Left cardiac atrium (tissue), 4 donors: ENCODE data around the gene PMIS2. TPM values are rescaled to one million over a fixed set of nuclear protein-coding genes. Genes with fewer than 3 reads are reported as not detected.
"Not testable (repeated sequence)": the region's sequence is repeated elsewhere in the genome, so short reads cannot be mapped to it uniquely, and the experiment has no call there.

Experiments
- ATAC-seq, 2 donors: fragments of 200-7000 bp; cut with Tn5 transposase; one replicate each; pipeline ENCODE4 v1.9.1; 2020; ENCODE audit warnings: mild to moderate bottlenecking in 2 of 2, moderate library complexity in 2 of 2
- DNase-seq: peaks from one replicate; pipeline ENCODE4 v3.0.0-alpha.2; 2020
- intact Hi-C, 2 donors: fragments of 100-400 bp; cut with DNase I; formaldehyde crosslinking; loops; one replicate each; pipeline versions ENCODE4 v1.14.1 to v1.15.1; 2022 to 2023
- total RNA-seq, 2 donors: library from RNA; stranded (reverse); fragmentation: NEBNext Ultra II Directional; extraction: Animal tissue kit (Norgen Biotek cat#: 25700); gene quantifications; one replicate each; pipeline ENCODE4 v1.2.1, GENCODE V29; 2021
- donor health status: DM: no; HTN: yes; CAD: no.
- donor health status: DM: no; HTN: yes; CAD: no; lungs with severe emphysema.
- donor health status: DM: yes; HTN: yes; CAD: no.
- donor health status: Dilated cardiomyopathy.

Gene PMIS2
- total RNA-seq, 2 donors from 2014 or later, result not detected

- intact Hi-C loops, result no loop called here
- DNase-seq (no peak), ATAC-seq (no peak)
These were observed 14.5 kb upstream of the PMIS2 start for GRCh38 chr19:35571406-35571965.

GRCh38 chr19:35577918-35578317 lies 8.1 kb upstream of the PMIS2 start:
- no peak for DNase-seq

GRCh38 chr19:35578707-35579106 lies 7.3 kb upstream of the PMIS2 start:
- intact Hi-C loops, result no loop called here
- no peak for DNase-seq
- ATAC-seq, result no peak

More at GRCh38 chr19:35577918-35578317, 8.1 kb upstream of the PMIS2 start:
- intact Hi-C loops, result no loop called here
- no peak for ATAC-seq

GRCh38 chr19:35582760-35583159 lies 3.2 kb upstream of the PMIS2 start:
- no peak for ATAC-seq
- intact Hi-C loops, result no loop called here

GRCh38 chr19:35587321-35587720 lies 1.3 kb downstream of the PMIS2 start:
- no peak for DNase-seq
- ATAC-seq, result no peak
- intact Hi-C loops, result no loop called here

More at GRCh38 chr19:35582760-35583159, 3.2 kb upstream of the PMIS2 start:
- no peak for DNase-seq

- intact Hi-C loops, result no loop called here
These were observed 4.9 kb downstream of the PMIS2 start for GRCh38 chr19:35590875-35591274.

GRCh38 chr19:35592226-35592625 lies 6.3 kb downstream of the PMIS2 start:
- ATAC-seq, result no peak
- intact Hi-C loops, result no loop called here

More at GRCh38 chr19:35590875-35591274, 4.9 kb downstream of the PMIS2 start:
- ATAC-seq (no peak), DNase-seq (no peak)

GRCh38 chr19:35595026-35595425 lies 9.1 kb downstream of the PMIS2 start:
- ATAC-seq, intact Hi-C loops, DNase-seq: not testable (repeated sequence)

More at GRCh38 chr19:35592226-35592625, 6.3 kb downstream of the PMIS2 start:
- no peak for DNase-seq

- ATAC-seq (no peak), DNase-seq (no peak)
- intact Hi-C loops, result no loop called here
These were observed 10.0 kb downstream of the PMIS2 start for GRCh38 chr19:35595928-35596327.

- DNase-seq (no peak), ATAC-seq (no peak)
- intact Hi-C loops, result no loop called here
These were observed 10.5 kb downstream of the PMIS2 start for GRCh38 chr19:35596366-35596999.

- DNase-seq, result no peak
- intact Hi-C loops, result no loop called here
- no peak for ATAC-seq
These were observed 16.0 kb downstream of the PMIS2 start for GRCh38 chr19:35601971-35602370.

GRCh38 chr19:35604436-35604835 lies 18.5 kb downstream of the PMIS2 start:
- ATAC-seq, intact Hi-C loops: not testable (repeated sequence)

GRCh38 chr19:35607170-35607569 lies 21.2 kb downstream of the PMIS2 start:
- ATAC-seq, DNase-seq, intact Hi-C loops: not testable (repeated sequence)

More at GRCh38 chr19:35604436-35604835, 18.5 kb downstream of the PMIS2 start:
- DNase-seq, result not testable (repeated sequence)

- intact Hi-C loops, result no loop called here
- ATAC-seq (no peak), DNase-seq (no peak)
These were observed 21.7 kb downstream of the PMIS2 start for GRCh38 chr19:35607661-35608060.

- no peak for DNase-seq
- no peak for ATAC-seq
- intact Hi-C loops, result no loop called here
These were observed 22.3 kb downstream of the PMIS2 start for GRCh38 chr19:35608251-35608650.

GRCh38 chr19:35609851-35610353 lies 23.9 kb downstream of the PMIS2 start:
- intact Hi-C loops, result loop anchor here in 1 of 2 donors (5.0 kb wide), 1 partner anchor 63 kb away; the partner anchor contains the start of gene TMEM147
- no peak for ATAC-seq
- no peak for DNase-seq

- DNase-seq, result no peak
- ATAC-seq, result no peak
- intact Hi-C loops, result loop anchor here in 1 of 2 donors (5.0 kb wide), 1 partner anchor 65 kb away; the partner anchor contains the start of gene TMEM147
These were observed 26.2 kb downstream of the PMIS2 start for GRCh38 chr19:35612224-35612558.

- intact Hi-C loops, result loop anchor here in 1 of 2 donors (5.0 kb wide), 1 partner anchor 65 kb away; the partner anchor contains the start of gene TMEM147
- peak; percentile 99 for ATAC-seq
These were observed 26.8 kb downstream of the PMIS2 start, which contains the start of gene HAUS5 for GRCh38 chr19:35612559-35613321. Gene HAUS5, plus strand, starts transcription at chr19:35612735. Its CDS starts 60 bp downstream, at chr19:35612795.

GRCh38 chr19:35613574-35613973 lies 27.6 kb downstream of the PMIS2 start:
- no peak for DNase-seq
- no peak for ATAC-seq
- intact Hi-C loops, result loop anchor here in 1 of 2 donors (5.0 kb wide), 1 partner anchor 66 kb away; the partner anchor contains the start of gene TMEM147

More at GRCh38 chr19:35612559-35613321, 26.8 kb downstream of the PMIS2 start, which contains the start of gene HAUS5:
- DNase-seq, result peak; percentile 94
